HG02943 (cell line): Measurements from ENCODE around the gene LASP1.

ENCODE experiments used
- ATAC-seq: cut with Tn5 transposase; IDR thresholded peaks from one replicate; pipeline ENCODE4 v1.9.1; 2021; ENCODE audit warnings: mild to moderate bottlenecking, low read depth, moderate library complexity; ENCODE audit not compliant: unreplicated experiment

The LASP1 gene

DNA sequence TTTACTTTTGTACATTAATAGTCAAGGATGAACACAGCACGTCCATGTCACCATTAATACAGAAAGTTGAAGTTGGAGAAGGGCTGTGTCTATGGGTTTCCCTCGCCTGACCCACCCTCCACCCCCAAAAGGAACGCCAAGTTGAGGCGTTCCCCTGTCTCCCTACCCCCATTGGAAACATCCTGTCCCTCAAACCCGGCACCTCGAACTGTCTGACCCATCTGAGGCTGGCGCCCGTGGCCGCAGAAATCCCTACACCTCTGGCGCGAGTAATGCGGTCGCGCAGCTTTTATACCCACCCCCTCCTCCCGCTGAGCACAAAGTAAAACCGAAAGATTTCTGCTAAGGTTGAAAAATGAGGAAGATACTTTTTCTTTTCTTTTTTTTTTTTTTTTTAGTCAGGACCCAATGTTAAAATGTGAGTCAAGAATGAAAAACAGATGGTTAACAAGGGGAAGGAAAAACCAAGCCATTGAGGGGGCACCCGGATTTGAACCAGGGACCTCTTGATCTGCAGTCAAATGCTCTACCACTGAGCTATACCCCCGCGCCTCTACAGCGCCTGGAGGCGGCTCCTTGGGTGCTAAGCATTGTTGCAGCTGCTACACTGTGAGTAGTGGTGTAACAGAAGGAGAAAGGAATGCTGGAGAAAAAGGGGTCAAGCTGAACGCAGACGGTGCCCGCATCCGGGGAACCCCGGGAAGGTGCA lies 887 bp upstream of the LASP1 start:
- ATAC-seq = peak; percentile 32

- ATAC-seq = peak; percentile 29
Observed at GRCh38 chr17:38870259-38871165, 654 bp downstream of the LASP1 start.

DNA sequence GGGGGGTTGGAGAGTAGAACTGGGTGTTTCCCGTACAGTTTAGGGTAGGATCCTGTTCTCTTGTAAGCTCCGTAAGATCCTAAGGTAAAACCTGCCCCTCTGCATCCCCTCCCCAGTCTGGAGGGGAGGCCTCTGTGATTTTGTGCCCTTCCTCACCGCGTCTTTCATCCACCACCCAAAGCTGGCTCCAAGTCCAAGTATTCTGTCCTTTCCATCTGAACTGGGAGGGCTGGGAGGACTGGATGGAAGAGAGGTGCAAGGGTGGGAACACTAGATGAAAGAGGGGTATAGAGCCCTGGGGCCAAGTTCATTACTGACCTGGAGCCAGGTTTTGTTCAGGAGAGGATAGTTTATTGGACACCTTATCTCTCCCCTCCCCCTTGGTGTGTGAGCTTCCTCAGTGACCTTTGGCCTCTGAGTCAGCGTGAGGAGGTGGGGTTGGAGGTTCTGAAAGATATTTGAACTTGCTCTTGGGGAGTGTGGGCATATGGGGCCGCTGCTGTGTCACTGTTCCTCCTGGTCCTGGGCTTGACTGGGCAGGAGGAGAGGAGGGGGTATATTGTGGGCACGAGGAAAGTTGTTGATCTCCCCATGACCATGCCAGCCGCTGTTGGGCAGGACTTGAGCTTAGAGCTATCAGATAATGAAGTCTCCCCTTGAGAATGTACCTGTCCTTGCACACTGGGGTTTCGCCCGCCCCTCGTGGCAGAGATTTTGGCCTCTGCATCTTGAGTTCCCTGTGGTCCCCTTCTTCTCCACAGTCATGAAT lies 1.6 kb downstream of the LASP1 start:
- no peak for ATAC-seq

- ATAC-seq = no peak
Observed at GRCh38 chr17:38872027-38872511, 2.2 kb downstream of the LASP1 start.

GRCh38 chr17:38872671-38873385 lies 3.0 kb downstream of the LASP1 start:
- no peak for ATAC-seq

GRCh38 chr17:38873640-38874380 lies 4.0 kb downstream of the LASP1 start:
- no peak for ATAC-seq

GRCh38 chr17:38874505-38875400 lies 4.9 kb downstream of the LASP1 start:
- ATAC-seq = no peak

DNA sequence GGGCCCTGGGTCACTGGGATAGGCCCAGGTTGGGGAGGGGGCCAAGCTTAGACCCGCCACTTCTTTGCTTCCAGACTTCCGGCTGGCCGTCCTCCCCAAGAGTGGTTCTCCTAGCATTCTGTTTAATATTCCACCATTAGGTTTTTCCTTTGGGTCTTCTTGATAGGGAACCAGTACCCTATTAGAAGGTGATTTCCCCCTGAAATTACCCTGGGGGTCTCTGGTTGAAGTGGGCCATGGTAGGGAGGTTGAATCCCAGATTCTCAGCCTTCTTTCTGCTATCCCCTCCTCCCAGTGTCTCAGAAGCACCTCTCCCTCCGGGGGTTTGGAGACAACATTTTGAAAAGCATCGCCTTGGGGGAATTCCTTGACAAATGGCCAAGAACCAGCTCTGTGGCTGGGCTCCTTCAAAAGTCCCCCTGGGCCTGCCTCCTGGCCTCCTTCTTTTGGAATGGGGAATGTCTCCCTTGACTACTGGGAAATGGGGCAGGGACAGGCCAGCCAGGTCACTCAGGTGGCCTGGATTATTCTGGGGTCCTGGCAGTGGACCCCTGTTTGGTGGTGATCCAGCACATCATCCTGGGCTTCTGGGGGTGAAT lies 5.7 kb downstream of the LASP1 start:
- ATAC-seq = no peak

- no peak for ATAC-seq
Observed at GRCh38 chr17:38877130-38877851, 7.4 kb downstream of the LASP1 start.

DNA sequence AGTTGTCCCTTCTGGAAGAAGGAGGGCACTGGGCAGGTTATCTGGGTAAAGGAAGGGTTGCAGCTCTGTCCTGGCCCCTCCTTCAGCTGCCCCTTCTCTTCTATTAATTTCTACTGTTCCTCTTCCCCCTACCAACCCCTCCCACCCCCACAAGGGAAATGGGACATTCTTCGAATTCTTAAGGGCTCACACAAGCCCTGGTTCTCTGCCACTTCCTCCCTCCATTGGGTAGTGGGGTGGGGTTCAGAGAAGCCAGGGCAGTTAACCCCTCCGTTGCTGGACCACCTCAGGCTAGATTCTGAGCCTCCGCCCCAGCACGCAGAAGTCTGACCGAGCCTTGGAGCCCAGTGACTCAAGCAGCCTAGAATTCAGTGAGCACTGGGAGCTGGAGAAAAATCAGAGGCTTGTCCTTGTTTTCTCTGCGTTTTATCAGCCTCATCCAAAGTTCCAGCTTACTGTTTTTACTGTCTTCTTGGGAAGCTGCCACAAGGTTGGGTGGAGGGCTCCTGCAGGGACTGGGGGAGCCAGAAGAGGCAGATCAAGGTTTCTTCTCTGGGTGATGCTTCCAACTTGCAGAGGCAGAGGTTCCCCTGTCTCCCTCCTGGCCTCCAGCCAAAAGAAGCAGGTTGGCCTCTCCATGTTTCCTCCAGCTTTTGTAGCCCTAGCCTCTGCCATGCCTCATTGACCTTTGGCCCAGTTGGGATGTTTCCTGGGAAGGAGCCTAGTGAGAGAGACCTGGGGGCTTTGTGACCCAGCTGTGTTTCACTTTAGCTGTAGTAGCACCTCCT lies 10.2 kb downstream of the LASP1 start:
- no peak for ATAC-seq

DNA sequence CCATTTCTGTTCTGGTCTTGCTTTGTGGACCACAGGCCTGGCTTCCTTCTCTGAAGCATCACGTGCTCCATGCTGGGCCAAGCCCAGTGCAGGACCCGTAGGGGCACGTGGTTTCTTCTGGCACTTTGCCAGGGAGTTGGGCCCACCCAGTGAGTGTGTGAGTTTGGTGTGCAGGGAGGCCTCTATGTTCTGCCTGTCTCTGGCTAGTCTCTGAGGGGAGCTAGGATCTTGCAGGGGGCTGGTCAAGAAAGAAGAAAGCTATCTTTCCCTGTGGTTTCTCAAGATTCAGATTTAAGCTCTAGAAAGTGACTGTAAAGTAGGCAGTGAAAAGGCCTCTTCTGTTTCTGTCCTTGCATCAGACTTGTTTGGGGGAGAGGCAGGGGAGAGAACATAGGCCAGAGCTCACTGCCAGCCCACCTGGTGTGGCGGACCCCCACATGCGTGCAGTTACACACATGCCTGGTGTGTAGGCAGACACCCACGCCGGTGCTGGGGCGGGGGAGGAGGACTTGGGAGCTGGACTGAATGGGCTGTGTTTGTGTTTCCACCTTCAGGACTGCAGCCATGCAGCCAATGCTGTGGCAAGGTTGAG lies 11.8 kb downstream of the LASP1 start:
- no peak for ATAC-seq

DNA sequence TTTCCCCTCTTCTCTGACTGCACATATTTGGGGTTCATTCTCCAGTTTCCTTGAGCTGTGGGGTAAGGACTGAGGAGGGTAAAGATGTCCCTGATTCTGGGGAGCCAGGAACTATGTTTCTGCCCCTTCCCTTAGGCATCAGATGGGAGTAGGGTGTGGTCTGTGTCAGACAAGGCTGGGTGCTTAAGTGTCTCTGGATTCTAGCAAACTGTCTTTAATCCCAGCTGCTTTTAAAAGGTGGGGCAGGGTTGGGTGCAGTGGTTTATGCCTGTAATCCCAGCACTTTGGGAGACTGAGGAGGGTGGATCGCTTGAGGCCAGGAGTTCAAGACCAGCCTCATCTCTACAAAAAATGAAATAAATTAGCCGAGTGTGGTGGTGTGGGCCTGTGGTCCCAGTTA lies 13.0 kb downstream of the LASP1 start:
- ATAC-seq = no peak

- ATAC-seq = no peak
Observed at GRCh38 chr17:38883592-38884526, 14.0 kb downstream of the LASP1 start.

- no peak for ATAC-seq
Observed at GRCh38 chr17:38885044-38885727, 15.3 kb downstream of the LASP1 start.
